ENCODE results near the gene ACY1. TPM values are rescaled to one million over a fixed set of nuclear protein-coding genes. Genes with fewer than 3 reads are reported as not detected.

ACY1 gene
- total RNA-seq, 1 experiment from 2014 or later, result 62.6 TPM

DNA sequence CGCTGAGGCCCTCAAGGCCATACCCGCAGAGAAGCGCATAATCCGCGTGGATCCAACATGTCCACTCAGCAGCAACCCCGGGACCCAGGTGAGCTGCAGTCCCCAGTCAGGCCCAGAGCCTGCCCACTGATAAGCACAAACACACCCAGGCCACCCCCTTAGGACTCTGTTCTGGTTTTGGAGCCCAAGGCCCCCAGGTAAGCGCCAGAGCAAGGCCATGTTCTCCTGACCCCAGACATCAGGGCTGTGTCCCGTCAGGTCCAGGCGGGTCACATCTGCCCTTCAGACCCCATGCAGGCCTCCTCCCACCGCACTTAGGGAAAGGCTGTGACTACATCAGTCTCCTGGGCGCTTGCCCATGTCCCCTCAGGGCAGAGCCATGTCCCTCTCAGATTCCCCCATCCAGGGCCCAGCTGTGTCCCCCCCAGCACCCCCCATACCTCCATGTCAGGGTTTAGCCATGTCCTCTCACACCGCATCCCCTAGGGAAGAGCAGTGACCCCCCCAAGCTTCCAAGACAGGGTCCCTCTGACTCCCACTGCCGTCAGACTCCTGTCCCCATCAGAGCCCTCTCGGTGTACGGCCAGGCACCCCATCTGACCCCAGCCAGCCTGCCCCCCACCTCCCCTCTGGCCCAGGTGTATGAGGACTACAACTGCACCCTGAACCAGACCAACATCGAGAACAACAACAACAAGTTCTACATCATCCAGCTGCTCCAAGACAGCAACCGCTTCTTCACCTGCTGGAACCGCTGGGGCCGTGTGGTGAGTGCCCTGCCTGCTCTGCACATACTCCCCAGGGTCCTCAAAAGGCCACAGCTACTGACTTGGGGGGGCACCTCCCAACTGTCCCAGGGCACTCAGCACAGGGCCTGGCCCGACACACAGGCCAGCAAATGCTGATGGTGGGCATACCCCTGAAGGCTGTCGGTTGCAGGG lies 39.6 kb upstream of the ACY1 start:
- Histone ChIP-seq H2AK5ac (ENCODE audit: insufficient read length, low read length) (no peak overlapping the region), H2BK5ac (ENCODE audit: insufficient read length, low read length) (no peak overlapping the region), H4K20me1 (ENCODE audit: control insufficient read depth, insufficient read depth, insufficient read length) (peaks cover 6% of the 10 kb centered on the region), H4K91ac (ENCODE audit: insufficient read length, low read depth, low read length) (no peak overlapping the region), H3K4me1 (ENCODE audit: insufficient read depth, low read length) (0 out of 2 replicates have a peak, but pooled peaks cover 2% of the 10 kb centered on the region), H3K9me3 (ENCODE audit: control insufficient read depth, low read depth, low read length) (no peaks in the 10 kb centered on the region), H3K4ac (ENCODE audit: low read depth, low read length) (no peak overlapping the region), H4K8ac (replicated peaks; ENCODE audit: insufficient read length, low read depth, low read length) (no peak overlapping the region), H4K5ac (ENCODE audit: insufficient read length, low read depth, low read length) (no peak overlapping the region), H3K23ac (ENCODE audit: insufficient read length, low read depth, low read length) (no peak overlapping the region), H3K56ac (ENCODE audit: insufficient read length, low read depth, low read length) (no peak overlapping the region), H3K27me3 (ENCODE audit: insufficient read depth, low read length) (no peaks in the 10 kb centered on the region), H2BK12ac (ENCODE audit: insufficient read length, low read depth, low read length) (no peak overlapping the region), H3K18ac (ENCODE audit: insufficient read length, low read depth, low read length) (no peak overlapping the region), H3K4me2 (ENCODE audit: insufficient read depth, insufficient read length, low read length) (no peak overlapping the region), H2BK120ac (ENCODE audit: low read depth, low read length, poor library complexity, severe bottlenecking) (no peak overlapping the region), H2BK20ac (ENCODE audit: low read depth, low read length, poor library complexity, severe bottlenecking) (no peak overlapping the region), H3K14ac (ENCODE audit: insufficient read depth, low read length) (no peak overlapping the region; the same call in 1 of the 2 replicates), H3K27ac (ENCODE audit: insufficient read length, low read depth, low read length) (no peak overlapping the region), H3K79me1 (ENCODE audit: insufficient read depth, low read depth, low read length, poor library complexity, severe bottlenecking) (peaks cover 12% of the 10 kb centered on the region), H3T11ph (ENCODE audit: low read length) (no peak overlapping the region), H3K9ac (ENCODE audit: extremely low read depth, insufficient read length, low read length) (no peak overlapping the region), H3K79me2 (ENCODE audit: insufficient read depth, low read length) (peaks cover 10% of the 10 kb centered on the region), H3K23me2 (ENCODE audit: insufficient read length, low read depth, low read length, poor library complexity, severe bottlenecking) (peaks cover 16% of the 10 kb centered on the region), H2BK15ac (ENCODE audit: low read depth, low read length) (no peak overlapping the region), H2AFZ (ENCODE audit: low read length) (no peak overlapping the region)
- Mint-ChIP-seq H3K4me3 (no peak overlapping the region), H3K27ac (no peak overlapping the region), H3K36me3 (ENCODE audit: insufficient read depth in 1 of 3, low read depth in 3 of 3) (peaks cover 8 to 18% (median 15%) of the 10 kb centered on the region in 3 experiments; a peak in 6 of 7 replicates), H3K27me3 (ENCODE audit: low read depth) (peaks cover 59% of the 10 kb centered on the region), H3K4me1 (peaks cover 17 to 18% of the 10 kb centered on the region in 2 experiments), H3K9me3 (no peaks in the 10 kb centered on the region; a peak in 1 of 5 replicates)
- no peak for TF ChIP-seq CTCF (conservative IDR thresholded peaks at IDR 0.05)
- no peak for DNase-seq
- WGBS (ENCODE audit: extremely low coverage, insufficient read length, low lambda C conversion rate), result no CpG with 5 or more reads among the region's 21 CpGs

Data from H9 (cell line).